GM19035 (cell line): Measurements from ENCODE around the gene LMBR1.
"Not testable (repeated sequence)": the region's sequence is repeated elsewhere in the genome, so short reads cannot be mapped to it uniquely, and the experiment has no call there.

Source experiments
- ATAC-seq: cut with Tn5 transposase; IDR thresholded peaks from one replicate; pipeline ENCODE4 v1.9.1; 2021; ENCODE audit not compliant: unreplicated experiment

The LMBR1 gene

GRCh38 chr7:156703209-156703608 lies 189.8 kb downstream of the LMBR1 start:
- no peak for ATAC-seq

- ATAC-seq = no peak
These were observed 190.6 kb downstream of the LMBR1 start for GRCh38 chr7:156702399-156702798.

- ATAC-seq = not testable (repeated sequence)
These were observed 191.2 kb downstream of the LMBR1 start for GRCh38 chr7:156701787-156702186.

DNA sequence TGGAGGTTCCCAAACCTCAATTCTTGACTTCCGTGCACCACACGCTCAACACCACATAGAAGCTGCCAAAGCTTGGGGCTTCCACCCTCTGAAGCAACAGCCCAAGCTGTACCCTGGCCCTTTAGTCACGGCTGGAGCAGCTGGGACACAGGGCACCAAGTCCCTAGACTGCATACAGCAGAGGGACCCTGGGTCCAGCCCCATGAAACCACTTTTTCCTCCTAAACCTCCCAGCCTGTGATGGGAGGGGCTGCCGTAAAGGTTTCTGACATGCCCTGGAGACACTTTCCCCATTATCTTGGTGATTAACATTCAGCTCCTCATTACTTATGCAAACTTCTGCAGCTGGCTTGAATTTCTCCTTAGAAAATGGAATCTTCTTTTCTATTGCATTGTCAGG lies 194.5 kb downstream of the LMBR1 start:
- ATAC-seq = not testable (repeated sequence)

DNA sequence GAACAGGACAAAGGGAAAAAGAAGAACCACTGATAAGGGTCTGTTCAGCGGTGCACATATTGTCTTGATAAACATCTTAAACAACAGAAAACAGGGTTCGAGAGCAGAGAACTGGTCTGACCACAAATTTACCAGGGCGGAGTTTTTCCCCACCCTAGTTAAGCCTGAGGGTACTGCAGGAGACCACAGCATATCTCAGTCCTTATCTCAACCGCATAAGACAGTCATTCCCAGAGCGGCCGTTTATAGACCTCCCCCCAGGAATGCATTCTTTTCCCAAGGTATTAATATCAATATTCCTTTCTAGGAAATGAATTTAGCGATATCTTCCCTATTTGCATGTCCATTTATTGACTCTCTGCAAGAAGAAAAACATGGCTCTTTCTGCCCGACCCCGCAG lies 195.7 kb downstream of the LMBR1 start:
- ATAC-seq = not testable (repeated sequence)

GRCh38 chr7:156693627-156694026 lies 199.4 kb downstream of the LMBR1 start:
- no peak for ATAC-seq

GRCh38 chr7:156692849-156693248 lies 200.1 kb downstream of the LMBR1 start:
- no peak for ATAC-seq

GRCh38 chr7:156691764-156692163 lies 201.2 kb downstream of the LMBR1 start:
- no peak for ATAC-seq

GRCh38 chr7:156684661-156685060 lies 208.3 kb downstream of the LMBR1 start:
- no peak for ATAC-seq

GRCh38 chr7:156684251-156684650 lies 208.7 kb downstream of the LMBR1 start:
- ATAC-seq = no peak

DNA sequence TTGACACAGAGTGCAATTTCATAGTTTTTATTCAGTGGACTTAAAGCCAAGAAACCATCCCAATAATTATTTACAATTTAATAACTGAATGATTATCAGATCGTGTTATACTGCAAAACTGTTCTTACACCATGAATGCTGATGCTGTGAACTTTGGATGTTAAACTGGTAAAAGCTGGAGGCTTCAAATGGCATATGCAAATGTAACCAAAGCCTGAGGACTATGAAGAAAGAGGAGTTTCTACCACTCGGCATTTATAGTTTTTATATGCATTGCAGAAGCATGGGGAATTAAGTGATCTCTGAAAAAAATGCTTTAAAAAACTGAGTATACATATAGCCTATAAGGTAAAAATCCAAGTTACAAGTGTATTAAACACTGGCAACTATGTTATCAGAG lies 210.1 kb downstream of the LMBR1 start:
- ATAC-seq = no peak

DNA sequence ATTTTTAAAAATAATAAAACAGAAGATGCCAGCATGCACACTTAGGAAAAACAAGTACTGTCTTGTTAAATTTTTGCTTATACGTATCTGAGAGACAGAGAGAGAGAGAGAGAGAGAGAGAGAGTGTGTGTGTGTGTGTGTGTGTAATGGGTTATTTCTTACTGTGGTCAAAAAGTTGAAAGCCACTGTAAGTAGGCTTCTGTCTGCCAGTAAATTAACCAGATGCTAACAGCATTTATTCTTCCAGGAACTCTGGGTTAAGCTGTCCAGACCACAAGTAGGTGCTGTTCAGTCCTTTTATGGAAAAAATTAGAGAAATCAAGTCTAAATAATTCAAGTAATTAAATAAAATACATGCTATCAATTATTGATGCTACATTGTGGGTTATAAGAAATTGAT lies 212.7 kb downstream of the LMBR1 start:
- ATAC-seq = no peak

- ATAC-seq = no peak
These were observed 215.5 kb downstream of the LMBR1 start for GRCh38 chr7:156677374-156678054.

DNA sequence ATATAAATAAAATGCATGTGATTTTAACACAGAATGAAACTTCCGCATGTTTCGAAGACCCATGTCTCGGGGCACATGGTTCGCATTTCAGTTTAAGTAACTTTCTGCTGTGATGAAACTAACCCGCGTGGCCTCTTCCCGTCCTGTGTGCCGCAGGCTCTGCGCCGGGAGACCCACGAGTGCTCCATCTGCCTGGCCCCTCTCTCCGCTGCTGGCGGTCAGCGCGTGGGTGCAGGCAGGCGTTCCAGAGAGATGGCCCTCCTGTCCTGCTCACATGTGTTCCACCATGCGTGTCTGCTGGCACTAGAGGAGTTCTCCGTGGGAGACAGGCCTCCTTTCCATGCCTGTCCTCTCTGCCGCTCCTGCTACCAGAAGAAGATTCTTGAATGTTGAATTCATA lies 216.7 kb downstream of the LMBR1 start:
- ATAC-seq = no peak

- no peak for ATAC-seq
These were observed 217.3 kb downstream of the LMBR1 start for GRCh38 chr7:156675721-156676120.

GRCh38 chr7:156673902-156674301 lies 219.1 kb downstream of the LMBR1 start:
- ATAC-seq = no peak

GRCh38 chr7:156673454-156673853 lies 219.5 kb downstream of the LMBR1 start:
- no peak for ATAC-seq

DNA sequence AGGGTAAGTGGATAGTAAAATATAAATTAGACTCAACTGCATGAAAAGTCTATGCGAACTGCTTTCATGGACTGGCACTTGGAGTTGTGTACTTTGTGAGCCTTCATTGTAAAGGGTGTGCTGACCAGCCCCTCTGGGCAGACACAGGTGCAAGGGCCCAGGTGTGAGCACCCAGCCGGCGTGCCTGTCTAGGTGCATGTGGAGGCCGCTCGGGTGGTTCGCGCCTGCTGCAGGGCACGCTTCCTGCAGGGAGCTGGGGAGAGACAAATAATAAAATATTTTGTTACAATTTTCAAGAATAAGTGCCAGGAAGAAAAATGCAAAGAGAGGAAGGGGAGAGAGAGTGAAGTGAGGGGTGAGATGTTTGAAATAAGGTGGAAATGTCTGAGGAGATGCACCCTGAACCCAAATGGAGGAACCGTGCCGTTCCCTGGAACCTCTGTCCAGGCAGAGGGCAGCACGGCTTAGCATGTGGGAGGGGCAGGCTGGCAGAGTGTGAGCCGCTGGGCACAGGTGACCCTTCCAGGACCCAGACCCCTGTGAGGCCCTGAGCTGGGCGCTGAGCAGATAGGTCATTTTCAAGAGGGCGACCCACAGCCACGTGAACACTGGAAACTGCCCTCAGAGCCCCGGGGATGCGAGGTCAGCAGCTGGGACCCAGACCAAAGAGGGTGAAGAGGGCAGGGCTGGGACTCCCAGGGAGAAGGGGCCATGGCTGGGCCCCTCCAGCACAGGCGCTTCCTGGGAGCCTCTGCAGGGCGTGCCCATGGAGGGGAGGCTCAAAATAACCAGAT lies 223.8 kb downstream of the LMBR1 start:
- no peak for ATAC-seq

- ATAC-seq = no peak
These were observed 224.7 kb downstream of the LMBR1 start for GRCh38 chr7:156668130-156668741.

DNA sequence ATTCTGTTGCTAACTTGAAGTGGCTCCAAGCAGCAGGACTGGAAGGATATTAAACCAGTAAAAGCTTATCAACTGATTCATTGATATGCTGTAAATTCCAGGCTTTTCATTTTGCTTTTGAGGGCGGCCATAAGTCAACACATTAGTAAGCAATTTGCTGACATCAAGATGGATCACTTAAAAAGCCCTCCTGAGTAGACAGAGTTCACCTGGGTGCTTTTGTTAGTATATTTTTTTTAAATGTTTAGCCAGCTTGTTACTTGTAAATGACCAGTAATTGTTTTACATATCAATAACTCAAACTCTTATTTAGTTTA lies 225.9 kb downstream of the LMBR1 start:
- ATAC-seq = no peak

GRCh38 chr7:156666368-156667109 lies 226.4 kb downstream of the LMBR1 start:
- ATAC-seq = no peak

DNA sequence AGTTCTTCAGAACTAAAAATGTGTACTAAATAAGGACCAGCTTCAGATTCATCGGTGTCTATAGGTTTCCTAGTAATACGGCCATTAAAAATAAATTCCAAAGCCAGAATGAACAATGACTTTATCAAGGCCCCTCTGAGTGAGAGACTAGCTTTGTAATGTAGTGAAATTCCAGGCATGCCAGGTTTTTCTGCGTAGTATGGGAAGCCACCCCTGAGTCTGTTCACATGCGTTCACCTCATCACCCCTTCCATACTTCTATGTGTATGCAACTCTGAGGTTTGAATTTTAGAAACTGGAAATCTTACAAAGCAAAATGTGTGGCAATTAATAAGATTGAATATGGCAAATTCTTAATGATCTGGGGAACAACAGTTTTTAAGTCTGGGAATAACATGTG lies 227.9 kb downstream of the LMBR1 start:
- no peak for ATAC-seq
